Measurements from ENCODE around the gene MCTP1.

- TF ChIP-seq MXI1 (conservative IDR thresholded peaks at IDR 0.05; ENCODE audit: poor library complexity, severe bottlenecking) (no peak), EZH2 (IDR thresholded peaks at IDR 0.05; ENCODE audit: borderline replicate concordance, insufficient read depth, low read length, poor library complexity, severe bottlenecking) (no peak), POLR2AphosphoS5 (IDR thresholded peaks at IDR 0.05) (no peak), EP300 (conservative IDR thresholded peaks at IDR 0.05; ENCODE audit: poor library complexity, severe bottlenecking) (no peak)
- TF ChIP-seq, protein P1, sequence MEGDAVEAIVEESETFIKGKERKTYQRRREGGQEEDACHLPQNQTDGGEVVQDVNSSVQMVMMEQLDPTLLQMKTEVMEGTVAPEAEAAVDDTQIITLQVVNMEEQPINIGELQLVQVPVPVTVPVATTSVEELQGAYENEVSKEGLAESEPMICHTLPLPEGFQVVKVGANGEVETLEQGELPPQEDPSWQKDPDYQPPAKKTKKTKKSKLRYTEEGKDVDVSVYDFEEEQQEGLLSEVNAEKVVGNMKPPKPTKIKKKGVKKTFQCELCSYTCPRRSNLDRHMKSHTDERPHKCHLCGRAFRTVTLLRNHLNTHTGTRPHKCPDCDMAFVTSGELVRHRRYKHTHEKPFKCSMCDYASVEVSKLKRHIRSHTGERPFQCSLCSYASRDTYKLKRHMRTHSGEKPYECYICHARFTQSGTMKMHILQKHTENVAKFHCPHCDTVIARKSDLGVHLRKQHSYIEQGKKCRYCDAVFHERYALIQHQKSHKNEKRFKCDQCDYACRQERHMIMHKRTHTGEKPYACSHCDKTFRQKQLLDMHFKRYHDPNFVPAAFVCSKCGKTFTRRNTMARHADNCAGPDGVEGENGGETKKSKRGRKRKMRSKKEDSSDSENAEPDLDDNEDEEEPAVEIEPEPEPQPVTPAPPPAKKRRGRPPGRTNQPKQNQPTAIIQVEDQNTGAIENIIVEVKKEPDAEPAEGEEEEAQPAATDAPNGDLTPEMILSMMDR (IDR thresholded peaks at IDR 0.05; ENCODE audit: poor library complexity, severe bottlenecking), result no peak
These were observed 170.6 kb downstream of the MCTP1 start for GRCh38 chr5:95114305-95114704.

All from neural cell (in vitro differentiated cells).